Fibroblast of lung (primary cell): ENCODE results near the gene DNAJC12.

Experiments used
- CTCF ChIP-seq, 2 donors: IDR thresholded peaks in 1 of 2; conservative IDR thresholded peaks in 1 of 2; 1 replicate in 1 of 2; 2 replicates in 1 of 2; pipeline ENCODE4 v1.5.1; 2011 to 2012; ENCODE audit warnings: low read length in 2 of 2, control low read depth in 1 of 2, inconsistent platforms in 1 of 2, low read depth in 1 of 2, mild to moderate bottlenecking in 1 of 2
- EZH2 ChIP-seq: IDR thresholded peaks from 2 replicates; pipeline ENCODE4 v1.5.1; 2012; ENCODE audit warnings: low read length, control low read depth, mild to moderate bottlenecking; ENCODE audit errors: missing control alignments

- TF ChIP-seq CTCF (conservative IDR thresholded peaks at IDR 0.05 in 1 of 2, IDR thresholded peaks at IDR 0.05 in 1 of 2; ENCODE audit: low read depth in 1 of 2, low read length in 2 of 2), result no peak
- TF ChIP-seq EZH2, result no peak
Observed at GRCh38 chr10:67803588-67804394, 34.2 kb downstream of the DNAJC12 start.
